ENCODE results near the gene DNM2. TPM values are rescaled to one million over a fixed set of nuclear protein-coding genes. Genes with fewer than 3 reads are reported as not detected.

Gene DNM2
- total RNA-seq, 1 experiment from 2014 or later: 131 TPM

DNA sequence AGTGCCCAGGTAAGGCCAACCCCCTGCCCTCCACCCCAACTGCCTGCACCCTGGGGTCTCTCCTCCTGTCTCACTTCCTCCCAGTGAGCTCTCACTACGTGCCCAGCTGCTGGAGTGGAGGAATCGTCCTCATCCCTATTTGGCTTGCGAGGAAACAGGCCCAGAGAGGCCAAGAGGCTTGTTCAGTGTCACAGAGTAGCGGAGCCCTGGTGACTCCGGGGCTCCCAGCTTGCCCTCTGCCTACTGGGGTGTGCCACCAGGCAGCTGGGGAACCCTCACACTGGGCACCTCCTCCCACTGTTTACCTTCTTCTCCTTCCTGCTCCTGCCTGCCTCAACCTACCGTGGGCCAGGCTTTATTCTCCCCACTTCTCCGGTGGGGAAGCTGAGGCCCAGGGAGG is 112.5 kb downstream of the DNM2 start:
- TF ChIP-seq, protein P1, sequence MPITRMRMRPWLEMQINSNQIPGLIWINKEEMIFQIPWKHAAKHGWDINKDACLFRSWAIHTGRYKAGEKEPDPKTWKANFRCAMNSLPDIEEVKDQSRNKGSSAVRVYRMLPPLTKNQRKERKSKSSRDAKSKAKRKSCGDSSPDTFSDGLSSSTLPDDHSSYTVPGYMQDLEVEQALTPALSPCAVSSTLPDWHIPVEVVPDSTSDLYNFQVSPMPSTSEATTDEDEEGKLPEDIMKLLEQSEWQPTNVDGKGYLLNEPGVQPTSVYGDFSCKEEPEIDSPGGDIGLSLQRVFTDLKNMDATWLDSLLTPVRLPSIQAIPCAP (CRISPR knock-in tag; IDR thresholded peaks at IDR 0.05): no peak
- no peak for TF ChIP-seq ZNF121 (CRISPR knock-in tag; IDR thresholded peaks at IDR 0.05)
- no peak for TF ChIP-seq TP53 (CRISPR knock-in tag; IDR thresholded peaks at IDR 0.05)
- no peak for TF ChIP-seq CBFB (CRISPR knock-in tag; IDR thresholded peaks at IDR 0.05; ENCODE audit: low read depth)
- no peak for TF ChIP-seq USF2 (CRISPR knock-in tag; IDR thresholded peaks at IDR 0.05)
- TF ChIP-seq, protein P2, sequence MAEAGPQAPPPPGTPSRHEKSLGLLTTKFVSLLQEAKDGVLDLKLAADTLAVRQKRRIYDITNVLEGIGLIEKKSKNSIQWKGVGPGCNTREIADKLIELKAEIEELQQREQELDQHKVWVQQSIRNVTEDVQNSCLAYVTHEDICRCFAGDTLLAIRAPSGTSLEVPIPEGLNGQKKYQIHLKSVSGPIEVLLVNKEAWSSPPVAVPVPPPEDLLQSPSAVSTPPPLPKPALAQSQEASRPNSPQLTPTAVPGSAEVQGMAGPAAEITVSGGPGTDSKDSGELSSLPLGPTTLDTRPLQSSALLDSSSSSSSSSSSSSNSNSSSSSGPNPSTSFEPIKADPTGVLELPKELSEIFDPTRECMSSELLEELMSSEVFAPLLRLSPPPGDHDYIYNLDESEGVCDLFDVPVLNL (CRISPR knock-in tag; IDR thresholded peaks at IDR 0.05; ENCODE audit: borderline replicate concordance, low read depth): no peak
- TF ChIP-seq, protein P3, sequence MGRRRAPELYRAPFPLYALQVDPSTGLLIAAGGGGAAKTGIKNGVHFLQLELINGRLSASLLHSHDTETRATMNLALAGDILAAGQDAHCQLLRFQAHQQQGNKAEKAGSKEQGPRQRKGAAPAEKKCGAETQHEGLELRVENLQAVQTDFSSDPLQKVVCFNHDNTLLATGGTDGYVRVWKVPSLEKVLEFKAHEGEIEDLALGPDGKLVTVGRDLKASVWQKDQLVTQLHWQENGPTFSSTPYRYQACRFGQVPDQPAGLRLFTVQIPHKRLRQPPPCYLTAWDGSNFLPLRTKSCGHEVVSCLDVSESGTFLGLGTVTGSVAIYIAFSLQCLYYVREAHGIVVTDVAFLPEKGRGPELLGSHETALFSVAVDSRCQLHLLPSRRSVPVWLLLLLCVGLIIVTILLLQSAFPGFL (CRISPR knock-in tag; IDR thresholded peaks at IDR 0.05; ENCODE audit: borderline replicate concordance): no peak
- no peak for TF ChIP-seq CREB1 (CRISPR knock-in tag; IDR thresholded peaks at IDR 0.05)
- no peak for TF ChIP-seq ZNF317 (CRISPR knock-in tag; IDR thresholded peaks at IDR 0.05; ENCODE audit: borderline replicate concordance, low read depth)
- TF ChIP-seq, protein P4, sequence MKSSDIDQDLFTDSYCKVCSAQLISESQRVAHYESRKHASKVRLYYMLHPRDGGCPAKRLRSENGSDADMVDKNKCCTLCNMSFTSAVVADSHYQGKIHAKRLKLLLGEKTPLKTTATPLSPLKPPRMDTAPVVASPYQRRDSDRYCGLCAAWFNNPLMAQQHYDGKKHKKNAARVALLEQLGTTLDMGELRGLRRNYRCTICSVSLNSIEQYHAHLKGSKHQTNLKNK (CRISPR knock-in tag; IDR thresholded peaks at IDR 0.05): no peak
- TF ChIP-seq ZNF425 (CRISPR knock-in tag; conservative IDR thresholded peaks at IDR 0.05): no peak
- no peak for TF ChIP-seq ELF4 (CRISPR knock-in tag; IDR thresholded peaks at IDR 0.05; ENCODE audit: low read depth)
- TF ChIP-seq NR2C2 (CRISPR knock-in tag; IDR thresholded peaks at IDR 0.05): no peak
- no peak for TF ChIP-seq TEAD1 (CRISPR knock-in tag; IDR thresholded peaks at IDR 0.05)
- TF ChIP-seq GRHL2 (CRISPR knock-in tag; IDR thresholded peaks at IDR 0.05; ENCODE audit: insufficient replicate concordance, severe bottlenecking): no peak
- no peak for TF ChIP-seq GTF2I (CRISPR knock-in tag; conservative IDR thresholded peaks at IDR 0.05)
- no peak for TF ChIP-seq ATF1 (CRISPR knock-in tag; IDR thresholded peaks at IDR 0.05)
- no peak for TF ChIP-seq AFF4 (CRISPR knock-in tag; IDR thresholded peaks at IDR 0.05; ENCODE audit: borderline replicate concordance)
- no peak for TF ChIP-seq JUN (CRISPR knock-in tag; IDR thresholded peaks at IDR 0.05)
- no peak overlapping the region for H3K4me3 Mint-ChIP-seq
- DNase-seq (ENCODE audit: low spot score) (no peak), ATAC-seq (no peak)
- POLR2A ChIA-PET: no interaction called here
- peaks cover 19% of the 10 kb centered on the region for H3K36me3 Mint-ChIP-seq
- no peaks in the 10 kb centered on the region for H3K4me1 Mint-ChIP-seq
- CTCF ChIA-PET: interaction anchor here (1.0 to 4.5 kb wide), 5 partner anchors 28 to 112 kb away, joined by 3 to 23 read pairs (median 5); partner anchors contain the start of gene DNM2
- H3K27ac Mint-ChIP-seq: no peak overlapping the region
- no peaks in the 10 kb centered on the region for H3K27me3 Mint-ChIP-seq (ENCODE audit: low read depth)
- no peaks in the 10 kb centered on the region for H3K9me3 Mint-ChIP-seq

All from WTC11 (cell line).